ENCODE results near the gene NRCAM.

Gene NRCAM

GRCh38 chr7:108268200-108268820 is 187.9 kb downstream of the NRCAM start:
- H3K36me3 ChIP-seq (replicated peaks; ENCODE audit: low read depth, low read length): no peaks in the 10 kb centered on the region
- H3K79me2 ChIP-seq (ENCODE audit: low read length): peaks cover 13% of the 10 kb centered on the region
- H2AFZ ChIP-seq (ENCODE audit: low read depth, low read length): no peak overlapping the region
- H3K27ac ChIP-seq (ENCODE audit: low read length): no peak overlapping the region
- no peaks in the 10 kb centered on the region for H3K27me3 ChIP-seq (ENCODE audit: low read depth, low read length)
- no peak overlapping the region for H3K9ac ChIP-seq (ENCODE audit: low read length)
- no peak overlapping the region for H3K4me3 ChIP-seq (ENCODE audit: low read length)
- no peak for TF ChIP-seq CTCF (IDR thresholded peaks at IDR 0.05; ENCODE audit: low read depth, low read length)
- TF ChIP-seq EZH2phosphoT487 (IDR thresholded peaks at IDR 0.05; ENCODE audit: low read depth): no peak
- H3K4me2 ChIP-seq (ENCODE audit: low read length): no peak overlapping the region
- H3K4me1 ChIP-seq (ENCODE audit: low read length): peaks cover 5% of the 10 kb centered on the region
- no peaks in the 10 kb centered on the region for H3K9me3 ChIP-seq (ENCODE audit: insufficient read depth, low read length)
- peaks cover 7% of the 10 kb centered on the region; the same call in 1 of the 2 replicates for H4K20me1 ChIP-seq (ENCODE audit: insufficient read depth, low read length)

DNA sequence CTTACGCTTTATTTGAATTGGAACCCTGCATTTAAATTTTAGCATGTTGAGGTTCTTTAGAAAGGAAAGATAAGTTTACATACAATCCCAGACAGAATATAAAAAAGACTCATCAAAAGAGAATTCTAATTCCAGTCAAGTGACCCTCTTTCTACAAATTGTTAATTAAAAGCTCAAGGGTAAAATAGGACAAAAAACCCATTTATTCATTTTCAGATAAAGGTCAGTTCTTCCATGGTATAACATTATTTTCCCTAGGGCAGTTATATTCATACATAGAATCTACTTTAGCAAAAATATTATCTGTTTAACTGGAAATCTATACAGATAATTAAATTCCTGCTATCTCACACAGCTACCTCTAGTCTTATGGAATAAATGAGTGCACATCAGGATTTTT is 188.6 kb downstream of the NRCAM start:
- Histone ChIP-seq H3K27ac (ENCODE audit: low read length) (no peak overlapping the region), H3K9ac (ENCODE audit: low read length) (no peak overlapping the region), H3K9me3 (ENCODE audit: insufficient read depth, low read length) (no peaks in the 10 kb centered on the region), H3K79me2 (ENCODE audit: low read length) (peaks cover 20% of the 10 kb centered on the region), H3K27me3 (ENCODE audit: low read depth, low read length) (no peaks in the 10 kb centered on the region), H3K4me2 (ENCODE audit: low read length) (no peak overlapping the region), H3K36me3 (replicated peaks; ENCODE audit: low read depth, low read length) (peaks cover 5% of the 10 kb centered on the region), H4K20me1 (ENCODE audit: insufficient read depth, low read length) (peaks cover 14% of the 10 kb centered on the region; the same call in 1 of the 2 replicates), H3K4me3 (ENCODE audit: low read length) (no peak overlapping the region), H3K4me1 (ENCODE audit: low read length) (peaks cover 8% of the 10 kb centered on the region), H2AFZ (ENCODE audit: low read depth, low read length) (no peak overlapping the region)
- no peak for TF ChIP-seq EZH2phosphoT487 (IDR thresholded peaks at IDR 0.05; ENCODE audit: low read depth)
- TF ChIP-seq CTCF (IDR thresholded peaks at IDR 0.05; ENCODE audit: low read depth, low read length): no peak

- H4K20me1 ChIP-seq (ENCODE audit: insufficient read depth, low read length): peaks cover 16% of the 10 kb centered on the region; the same call in 1 of the 2 replicates
- peaks cover 30% of the 10 kb centered on the region for H3K79me2 ChIP-seq (ENCODE audit: low read length)
- H3K36me3 ChIP-seq (replicated peaks; ENCODE audit: low read depth, low read length): peaks cover 10% of the 10 kb centered on the region
- no peak overlapping the region for H3K9ac ChIP-seq (ENCODE audit: low read length)
- H2AFZ ChIP-seq (ENCODE audit: low read depth, low read length): no peak overlapping the region
- no peaks in the 10 kb centered on the region for H3K27me3 ChIP-seq (ENCODE audit: low read depth, low read length)
- no peaks in the 10 kb centered on the region for H3K9me3 ChIP-seq (ENCODE audit: insufficient read depth, low read length)
- no peak overlapping the region for H3K4me2 ChIP-seq (ENCODE audit: low read length)
- H3K4me1 ChIP-seq (ENCODE audit: low read length): peaks cover 8% of the 10 kb centered on the region
- H3K4me3 ChIP-seq (ENCODE audit: low read length): no peak overlapping the region
- no peak overlapping the region for H3K27ac ChIP-seq (ENCODE audit: low read length)
- TF ChIP-seq EZH2phosphoT487 (IDR thresholded peaks at IDR 0.05; ENCODE audit: low read depth) (no peak), CTCF (IDR thresholded peaks at IDR 0.05; ENCODE audit: low read depth, low read length) (no peak)
These were observed 189.7 kb downstream of the NRCAM start for GRCh38 chr7:108266491-108266890.

- peaks cover 31% of the 10 kb centered on the region for H3K79me2 ChIP-seq (ENCODE audit: low read length)
These were observed 190.2 kb downstream of the NRCAM start for GRCh38 chr7:108266035-108266434.

More at GRCh38 chr7:108266035-108266434, 190.2 kb downstream of the NRCAM start:
- Histone ChIP-seq H3K27ac (ENCODE audit: low read length) (no peak overlapping the region), H3K9ac (ENCODE audit: low read length) (no peak overlapping the region), H2AFZ (ENCODE audit: low read depth, low read length) (no peak overlapping the region), H3K4me3 (ENCODE audit: low read length) (no peak overlapping the region), H3K27me3 (ENCODE audit: low read depth, low read length) (no peaks in the 10 kb centered on the region), H3K4me1 (ENCODE audit: low read length) (peaks cover 8% of the 10 kb centered on the region), H3K4me2 (ENCODE audit: low read length) (no peak overlapping the region), H3K36me3 (replicated peaks; ENCODE audit: low read depth, low read length) (peaks cover 10% of the 10 kb centered on the region), H3K9me3 (ENCODE audit: insufficient read depth, low read length) (no peaks in the 10 kb centered on the region), H4K20me1 (ENCODE audit: insufficient read depth, low read length) (peaks cover 16% of the 10 kb centered on the region; the same call in 1 of the 2 replicates)
- TF ChIP-seq CTCF (IDR thresholded peaks at IDR 0.05; ENCODE audit: low read depth, low read length): no peak
- TF ChIP-seq EZH2phosphoT487 (IDR thresholded peaks at IDR 0.05; ENCODE audit: low read depth): no peak

All from OCI-LY3 (cell line).